Esophagus muscularis mucosa (tissue), 4 donors: ENCODE measurements around the gene JADE1. TPM values are rescaled to one million over a fixed set of nuclear protein-coding genes. Genes with fewer than 3 reads are reported as not detected.

Source experiments
- DNase-seq: peaks from one replicate; pipeline ENCODE4 v3.0.0-alpha.2; 2017; ENCODE audit errors: extremely low spot score
- H3K27ac ChIP-seq, 4 donors: fragments of 200-600 bp; sonication (generic); replicated peaks in 1 of 4; 1 replicate in 3 of 4; 2 replicates in 1 of 4; pipeline ENCODE4 v1.5.1; 2016 to 2019; ENCODE audit warnings: mild to moderate bottlenecking in 1 of 4
- H3K27me3 ChIP-seq, 4 donors: fragments of 200-600 bp; sonication (generic); one replicate each; pipeline versions ENCODE4 v1.5.1 to v1.6.0; 2016 to 2019
- H3K36me3 ChIP-seq, 4 donors: fragments of 200-600 bp; sonication (generic); one replicate each; pipeline ENCODE4 v1.5.1; 2016 to 2019
- H3K4me1 ChIP-seq, 4 donors: fragments of 200-600 bp; sonication (generic); one replicate each; pipeline ENCODE4 v1.5.1; 2016 to 2019
- H3K4me3 ChIP-seq, 4 donors: fragments of 200-600 bp; sonication (generic); 1 replicate in 2 of 4; 2 replicates in 2 of 4; pipeline ENCODE4 v1.5.1; 2016 to 2019; ENCODE audit warnings: mild to moderate bottlenecking in 4 of 4, moderate library complexity in 1 of 4
- H3K9me3 ChIP-seq, 4 donors: fragments of 200-600 bp; sonication (generic); 1 replicate in 3 of 4; 2 replicates in 1 of 4; pipeline ENCODE4 v1.5.1; 2016 to 2019
- EP300 ChIP-seq: sonication (generic); formaldehyde crosslinking; IDR thresholded peaks from one replicate; pipeline ENCODE4 v1.6.1; 2017; ENCODE audit warnings: antibody characterized with exemption
- POLR2A ChIP-seq: fragments of 450-650 bp; IDR thresholded peaks from one replicate; pipeline ENCODE4 v1.6.1; 2017; ENCODE audit warnings: antibody characterized with exemption, moderate library complexity, mild to moderate bottlenecking, low read depth
- POLR2AphosphoS5 ChIP-seq, 2 donors: sonication (generic); formaldehyde crosslinking; IDR thresholded peaks; one replicate each; pipeline ENCODE4 v1.6.1; 2017; ENCODE audit warnings: antibody characterized with exemption in 2 of 2
- WGBS: methylation state at CpG from one replicate; pipeline ENCODE4 v1.1.5; 2018; 5-methylcytosine and 5-hydroxymethylcytosine counted together
- intact Hi-C: fragments of 100-400 bp; cut with DNase I; formaldehyde crosslinking; loops from one replicate; pipeline ENCODE4 v1.15.1; 2023
- total RNA-seq, 4 donors: library from RNA; depleted of rRNA; stranded (reverse); fragments of >200 nt; gene quantifications; one replicate each; pipeline versions ENCODE4 v1.1.0 to v1.2.1, GENCODE V29; 2016
- TF ChIP-seq, protein P1 (sequence below), 3 experiments: fragments of 200-600 bp in 2 of 3; fragments of 450-650 bp in 1 of 3; sonication (generic) in 2 of 3; IDR thresholded peaks; one replicate each; pipeline ENCODE4 v1.5.1; 2017 to 2019; ENCODE audit warnings: antibody characterized with exemption in 3 of 3, mild to moderate bottlenecking in 2 of 3, moderate library complexity in 1 of 3

Gene JADE1
- total RNA-seq, 4 donors from 2014 or later: 40.8 to 60.1 (median 52.0) TPM

DNA sequence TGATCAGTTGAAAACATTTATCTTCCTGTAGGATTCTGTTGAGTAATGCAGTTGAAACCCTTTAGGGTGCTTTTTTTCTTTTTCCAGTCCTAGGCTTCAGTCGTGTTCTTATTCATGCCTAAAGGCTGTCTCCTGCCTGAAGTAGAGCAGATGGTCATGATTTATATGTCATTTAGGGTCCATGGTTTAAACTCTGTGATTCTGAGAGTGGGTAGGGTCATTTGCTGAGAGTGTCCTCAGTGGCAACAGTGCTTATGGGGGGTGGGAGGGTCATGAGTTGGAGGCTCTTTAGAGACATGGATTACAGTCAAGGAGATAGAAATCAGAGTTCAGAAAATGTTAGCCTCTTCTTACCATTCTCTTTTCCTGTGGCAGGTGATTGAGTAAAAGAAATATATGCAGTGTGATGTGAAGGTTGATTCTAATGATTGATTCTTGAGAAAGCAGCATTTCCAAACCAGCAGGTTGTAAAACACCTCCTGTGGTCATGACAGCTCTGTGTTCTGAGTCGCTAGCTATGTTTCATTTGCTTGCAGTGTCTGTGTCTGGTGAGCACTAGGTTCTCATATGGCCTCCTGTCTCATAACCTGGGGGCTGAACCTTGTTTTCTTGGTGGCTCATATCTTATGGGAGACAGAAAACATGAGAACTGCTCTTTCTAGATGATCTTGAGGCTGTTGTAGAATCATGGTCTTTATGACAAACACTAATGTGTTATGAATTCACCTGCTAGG, 60.4 kb downstream of the JADE1 start:
- no peak for TF ChIP-seq EP300
- TF ChIP-seq POLR2A: no peak
- TF ChIP-seq, protein P1, sequence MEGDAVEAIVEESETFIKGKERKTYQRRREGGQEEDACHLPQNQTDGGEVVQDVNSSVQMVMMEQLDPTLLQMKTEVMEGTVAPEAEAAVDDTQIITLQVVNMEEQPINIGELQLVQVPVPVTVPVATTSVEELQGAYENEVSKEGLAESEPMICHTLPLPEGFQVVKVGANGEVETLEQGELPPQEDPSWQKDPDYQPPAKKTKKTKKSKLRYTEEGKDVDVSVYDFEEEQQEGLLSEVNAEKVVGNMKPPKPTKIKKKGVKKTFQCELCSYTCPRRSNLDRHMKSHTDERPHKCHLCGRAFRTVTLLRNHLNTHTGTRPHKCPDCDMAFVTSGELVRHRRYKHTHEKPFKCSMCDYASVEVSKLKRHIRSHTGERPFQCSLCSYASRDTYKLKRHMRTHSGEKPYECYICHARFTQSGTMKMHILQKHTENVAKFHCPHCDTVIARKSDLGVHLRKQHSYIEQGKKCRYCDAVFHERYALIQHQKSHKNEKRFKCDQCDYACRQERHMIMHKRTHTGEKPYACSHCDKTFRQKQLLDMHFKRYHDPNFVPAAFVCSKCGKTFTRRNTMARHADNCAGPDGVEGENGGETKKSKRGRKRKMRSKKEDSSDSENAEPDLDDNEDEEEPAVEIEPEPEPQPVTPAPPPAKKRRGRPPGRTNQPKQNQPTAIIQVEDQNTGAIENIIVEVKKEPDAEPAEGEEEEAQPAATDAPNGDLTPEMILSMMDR (IDR thresholded peaks at IDR 0.05): no peak
- TF ChIP-seq POLR2AphosphoS5 (IDR thresholded peaks at IDR 0.05): no peak
- Histone ChIP-seq H3K27ac (no peak overlapping the region), H3K27me3 (no peaks in the 10 kb centered on the region), H3K9me3 (no peaks in the 10 kb centered on the region), H3K36me3 (peaks cover 28 to 89% (median 70%) of the 10 kb centered on the region in 4 donors), H3K4me1 (no peaks in the 10 kb centered on the region), H3K4me3 (no peak overlapping the region)
- intact Hi-C loops: no loop called here
- DNase-seq: no peak
- 82% methylated on average over 2 of the region's 2 CpGs for WGBS

DNA sequence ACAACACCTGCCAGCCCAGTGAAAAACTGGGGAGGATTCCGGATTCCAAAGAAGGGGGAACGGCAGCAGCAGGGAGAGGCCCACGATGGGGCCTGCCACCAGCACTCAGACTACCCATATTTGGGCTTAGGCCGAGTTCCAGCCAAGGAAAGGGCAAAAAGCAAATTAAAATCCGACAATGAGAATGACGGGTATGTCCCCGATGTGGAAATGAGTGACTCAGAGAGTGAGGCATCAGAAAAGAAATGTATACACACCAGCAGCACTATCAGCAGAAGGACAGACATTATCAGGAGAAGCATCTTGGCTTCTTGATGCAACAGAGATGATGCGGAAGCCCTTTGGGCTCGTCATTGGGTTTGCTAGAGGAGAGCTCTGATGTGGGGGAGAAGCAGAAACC, 62.4 kb downstream of the JADE1 start:
- DNase-seq: no peak
- H3K4me1 ChIP-seq: no peaks in the 10 kb centered on the region
- WGBS: 83% methylated on average over 9 of the region's 9 CpGs
- intact Hi-C loops: no loop called here
- no peaks in the 10 kb centered on the region for H3K27me3 ChIP-seq
- no peaks in the 10 kb centered on the region for H3K9me3 ChIP-seq
- TF ChIP-seq, protein P1 (IDR thresholded peaks at IDR 0.05): no peak
- peak in 1 of 2 donors; percentile 14 for TF ChIP-seq POLR2AphosphoS5 (IDR thresholded peaks at IDR 0.05)
- no peak overlapping the region for H3K4me3 ChIP-seq
- H3K27ac ChIP-seq: no peak overlapping the region
- H3K36me3 ChIP-seq: peaks cover 28 to 79% (median 58%) of the 10 kb centered on the region in 4 donors

GRCh38 chr4:128876200-128876599, 66.7 kb downstream of the JADE1 start:
- TF ChIP-seq, protein P1 (IDR thresholded peaks at IDR 0.05): no peak
- no peak for TF ChIP-seq EP300
- no peak for TF ChIP-seq POLR2A
- no peak for TF ChIP-seq POLR2AphosphoS5 (IDR thresholded peaks at IDR 0.05)
- Histone ChIP-seq H3K27me3 (no peaks in the 10 kb centered on the region), H3K4me1 (no peaks in the 10 kb centered on the region), H3K36me3 (peaks cover 13 to 38% (median 22%) of the 10 kb centered on the region in 4 donors), H3K9me3 (no peaks in the 10 kb centered on the region), H3K4me3 (no peak overlapping the region), H3K27ac (no peak overlapping the region)
- intact Hi-C loops: no loop called here
- DNase-seq: no peak
- 82% methylated on average over 2 of the region's 2 CpGs for WGBS

DNA sequence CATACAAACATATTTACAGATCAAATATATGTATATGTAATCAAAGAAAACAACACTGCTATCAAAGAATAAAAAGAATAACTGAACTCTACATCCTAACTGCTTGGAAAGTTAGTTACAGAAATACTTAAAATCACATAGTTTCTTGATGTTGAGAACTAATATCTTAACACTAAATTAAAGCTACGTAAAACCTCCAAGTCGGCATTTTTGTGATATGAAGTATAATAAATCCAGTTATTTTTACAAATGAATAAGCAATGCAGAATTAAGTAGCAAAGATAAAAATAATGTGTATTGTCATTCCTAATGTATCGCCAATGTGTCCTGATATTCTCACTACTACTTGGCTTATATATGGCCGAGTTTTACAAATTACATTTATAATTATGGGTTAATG, 68.4 kb downstream of the JADE1 start:
- 93% methylated on average over 4 of the region's 4 CpGs for WGBS
- Histone ChIP-seq H3K27ac (no peak overlapping the region), H3K36me3 (peaks cover 0 to 21% (median 4%) of the 10 kb centered on the region in 4 donors), H3K4me1 (no peaks in the 10 kb centered on the region), H3K27me3 (no peaks in the 10 kb centered on the region), H3K4me3 (no peak overlapping the region), H3K9me3 (no peaks in the 10 kb centered on the region)
- TF ChIP-seq, protein P1 (IDR thresholded peaks at IDR 0.05): no peak
- TF ChIP-seq POLR2A (no peak), POLR2AphosphoS5 (IDR thresholded peaks at IDR 0.05) (no peak)
- intact Hi-C loops: no loop called here
- no peak for DNase-seq

DNA sequence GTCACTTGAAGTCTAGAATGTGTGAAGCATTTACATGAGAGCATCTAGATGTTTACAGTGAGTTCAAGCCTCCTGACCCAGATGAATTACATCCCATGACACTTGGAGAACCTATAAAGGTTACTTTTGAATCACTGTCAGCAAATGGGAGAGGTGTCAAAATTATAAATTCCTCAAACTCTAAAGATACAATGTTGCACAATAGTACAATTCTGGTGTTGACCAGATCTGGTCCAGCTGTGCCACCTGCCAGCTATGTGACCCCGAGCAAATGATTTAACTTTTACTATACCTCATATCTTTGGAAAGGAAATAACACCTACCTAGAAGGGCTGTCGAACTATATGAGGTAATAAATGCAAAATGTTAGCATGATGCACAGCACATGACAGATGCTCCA, 69.8 kb downstream of the JADE1 start:
- intact Hi-C loops: no loop called here
- Histone ChIP-seq H3K4me3 (no peak overlapping the region), H3K36me3 (peaks cover 0 to 9% (median 2%) of the 10 kb centered on the region in 4 donors), H3K27me3 (no peaks in the 10 kb centered on the region), H3K9me3 (no peaks in the 10 kb centered on the region), H3K4me1 (no peaks in the 10 kb centered on the region), H3K27ac (no peak overlapping the region)
- 79% methylated on average over 2 of the region's 2 CpGs for WGBS
- TF ChIP-seq, protein P1 (IDR thresholded peaks at IDR 0.05): no peak
- no peak for TF ChIP-seq EP300
- DNase-seq: no peak
